HEK293 (cell line): ENCODE results near the gene NKPD1.
A peak's percentile ranks its signal among the peaks of the same experiment; 100 is the strongest.

ENCODE experiments used
- CTCF ChIA-PET: fragments of 350-600 bp; formaldehyde crosslinking; extraction: SDS; loops from one replicate; lab custom pipeline; 2021; ENCODE audit warnings: antibody characterized with exemption; lab: Yijun Ruan, JAX
- POLR2A ChIA-PET: fragments of 300-600 bp; formaldehyde crosslinking; extraction: SDS; loops from one replicate; lab custom pipeline; 2020; ENCODE audit warnings: antibody characterized with exemption, inconsistent platforms; lab: Yijun Ruan, JAX
- H3K27ac ChIP-seq: fragments of 200-500 bp; sonication (Bioruptor generic); 2 replicates; pipeline ENCODE4 v1.5.1; 2014; ENCODE audit warnings: low read depth, low read length, control low read depth, inconsistent platforms; ENCODE audit errors: extremely low read depth
- H3K36me3 ChIP-seq, 2 experiments: fragments of 200-500 bp in 1 of 2; sonication (Bioruptor generic) in 1 of 2; 1 replicate in 1 of 2; 2 replicates in 1 of 2; pipeline ENCODE4 v1.5.1; 2014 to 2017; ENCODE audit warnings: inconsistent platforms in 2 of 2, low read length in 2 of 2; ENCODE audit not compliant: control insufficient read depth in 2 of 2, insufficient read depth in 1 of 2
- H3K4me1 ChIP-seq: fragments of 200-500 bp; sonication (Bioruptor generic); 2 replicates; pipeline ENCODE4 v1.5.1; 2014; ENCODE audit warnings: mild to moderate bottlenecking, low read length, inconsistent platforms; ENCODE audit not compliant: control insufficient read depth, insufficient read depth
- H3K4me3 ChIP-seq: 2 replicates; pipeline ENCODE4 v1.5.1; 2011; ENCODE audit warnings: low read depth, mild to moderate bottlenecking, control low read depth, low read length, moderate library complexity
- H3K9me3 ChIP-seq: fragments of 200-500 bp; sonication (Bioruptor generic); 2 replicates; pipeline ENCODE4 v1.5.1; 2014; ENCODE audit warnings: low read depth, low read length, inconsistent platforms; ENCODE audit not compliant: control insufficient read depth, insufficient read depth
- HOXD13 ChIP-seq: sonication (generic); formaldehyde crosslinking; IDR thresholded peaks from 2 replicates; pipeline ENCODE4 v1.8.0; 2022; ENCODE audit warnings: missing genetic modification reagents, borderline replicate concordance
- KLF16 ChIP-seq: fragments of 450-650 bp; formaldehyde crosslinking; IDR thresholded peaks from 2 replicates; pipeline ENCODE4 v1.5.1; 2017; ENCODE audit warnings: missing biosample characterization, missing genetic modification characterization
- MEIS1 ChIP-seq: sonication (generic); formaldehyde crosslinking; IDR thresholded peaks from 2 replicates; pipeline ENCODE4 v1.8.1; 2022; ENCODE audit warnings: missing genetic modification reagents, mild to moderate bottlenecking, borderline replicate concordance
- OVOL3 ChIP-seq: fragments of 450-650 bp; formaldehyde crosslinking; IDR thresholded peaks from 2 replicates; pipeline ENCODE4 v1.5.1; 2016; ENCODE audit warnings: missing biosample characterization, missing genetic modification characterization
- RBAK ChIP-seq: fragments of 450-650 bp; formaldehyde crosslinking; IDR thresholded peaks from 2 replicates; pipeline ENCODE4 v1.5.1; 2016; ENCODE audit warnings: missing biosample characterization, missing genetic modification characterization
- ZBTB17 ChIP-seq: fragments of 450-650 bp; formaldehyde crosslinking; IDR thresholded peaks from 2 replicates; pipeline ENCODE4 v1.5.1; 2016; ENCODE audit warnings: missing biosample characterization, missing genetic modification characterization
- ZBTB21 ChIP-seq: fragments of 450-650 bp; formaldehyde crosslinking; IDR thresholded peaks from 2 replicates; pipeline ENCODE4 v1.5.1; 2017; ENCODE audit warnings: missing biosample characterization, missing genetic modification characterization
- ZBTB48 ChIP-seq: fragments of 450-650 bp; formaldehyde crosslinking; IDR thresholded peaks from 2 replicates; pipeline ENCODE4 v1.5.1; 2016; ENCODE audit warnings: missing biosample characterization, missing genetic modification characterization
- ZEB2 ChIP-seq: fragments of 450-650 bp; formaldehyde crosslinking; IDR thresholded peaks from 2 replicates; pipeline ENCODE4 v1.5.1; 2016; ENCODE audit warnings: missing biosample characterization, missing genetic modification characterization
- ZFP37 ChIP-seq: fragments of 450-650 bp; formaldehyde crosslinking; IDR thresholded peaks from 2 replicates; pipeline ENCODE4 v1.5.1; 2016; ENCODE audit warnings: missing biosample characterization, missing genetic modification characterization
- ZIC2 ChIP-seq: fragments of 450-650 bp; formaldehyde crosslinking; IDR thresholded peaks from 2 replicates; pipeline ENCODE4 v1.5.1; 2016; ENCODE audit warnings: missing biosample characterization, missing genetic modification characterization
- ZNF341 ChIP-seq: fragments of 450-650 bp; formaldehyde crosslinking; IDR thresholded peaks from 2 replicates; pipeline ENCODE4; 2016; ENCODE audit warnings: low read depth, missing biosample characterization, missing genetic modification characterization
- ZNF433 ChIP-seq: fragments of 450-650 bp; formaldehyde crosslinking; IDR thresholded peaks from 2 replicates; pipeline ENCODE4 v1.5.1; 2016; ENCODE audit warnings: missing biosample characterization, missing genetic modification characterization, low read depth
- ZNF473 ChIP-seq: fragments of 450-650 bp; formaldehyde crosslinking; IDR thresholded peaks from 2 replicates; pipeline ENCODE4 v1.5.1; 2017; ENCODE audit warnings: missing biosample characterization, missing genetic modification characterization
- ZNF585B ChIP-seq: fragments of 450-650 bp; formaldehyde crosslinking; IDR thresholded peaks from 2 replicates; pipeline ENCODE4 v1.5.1; 2016; ENCODE audit warnings: missing biosample characterization, missing genetic modification characterization
- ZNF654 ChIP-seq: fragments of 450-650 bp; formaldehyde crosslinking; IDR thresholded peaks from 2 replicates; pipeline ENCODE4 v1.5.1; 2016; ENCODE audit warnings: low read depth, missing biosample characterization, missing genetic modification characterization
- ZNF660 ChIP-seq: fragments of 450-650 bp; IDR thresholded peaks from 2 replicates; pipeline ENCODE4 v1.5.1; 2018; ENCODE audit warnings: missing biosample characterization, mild to moderate bottlenecking, missing genetic modification characterization
- TF ChIP-seq, protein P1 (sequence below): fragments of 450-650 bp; formaldehyde crosslinking; IDR thresholded peaks from 2 replicates; pipeline ENCODE4 v1.5.1; 2016; ENCODE audit warnings: missing biosample characterization, missing genetic modification characterization
- TF ChIP-seq, protein P2 (sequence below): fragments of 450-650 bp; formaldehyde crosslinking; IDR thresholded peaks from 2 replicates; pipeline ENCODE4 v1.5.1; 2016; ENCODE audit warnings: missing biosample characterization, missing genetic modification characterization
- TF ChIP-seq, protein P3 (sequence below): fragments of 450-650 bp; formaldehyde crosslinking; IDR thresholded peaks from 2 replicates; pipeline ENCODE4 v1.5.1; 2017; ENCODE audit warnings: missing biosample characterization, missing genetic modification characterization
- TF ChIP-seq, protein P4 (sequence below): fragments of 450-650 bp; IDR thresholded peaks from 2 replicates; pipeline ENCODE4 v1.5.1; 2018; ENCODE audit warnings: missing biosample characterization, missing genetic modification characterization
- TF ChIP-seq, protein P5 (sequence below): fragments of 450-650 bp; formaldehyde crosslinking; conservative IDR thresholded peaks from 2 replicates; pipeline ENCODE4 v1.5.1; 2016; ENCODE audit warnings: low read depth, missing biosample characterization, missing genetic modification characterization
- TF ChIP-seq, protein P6 (sequence below): fragments of 450-650 bp; formaldehyde crosslinking; IDR thresholded peaks from 2 replicates; pipeline ENCODE4 v1.5.1; 2016; ENCODE audit warnings: missing biosample characterization, missing genetic modification characterization

NKPD1 gene

DNA sequence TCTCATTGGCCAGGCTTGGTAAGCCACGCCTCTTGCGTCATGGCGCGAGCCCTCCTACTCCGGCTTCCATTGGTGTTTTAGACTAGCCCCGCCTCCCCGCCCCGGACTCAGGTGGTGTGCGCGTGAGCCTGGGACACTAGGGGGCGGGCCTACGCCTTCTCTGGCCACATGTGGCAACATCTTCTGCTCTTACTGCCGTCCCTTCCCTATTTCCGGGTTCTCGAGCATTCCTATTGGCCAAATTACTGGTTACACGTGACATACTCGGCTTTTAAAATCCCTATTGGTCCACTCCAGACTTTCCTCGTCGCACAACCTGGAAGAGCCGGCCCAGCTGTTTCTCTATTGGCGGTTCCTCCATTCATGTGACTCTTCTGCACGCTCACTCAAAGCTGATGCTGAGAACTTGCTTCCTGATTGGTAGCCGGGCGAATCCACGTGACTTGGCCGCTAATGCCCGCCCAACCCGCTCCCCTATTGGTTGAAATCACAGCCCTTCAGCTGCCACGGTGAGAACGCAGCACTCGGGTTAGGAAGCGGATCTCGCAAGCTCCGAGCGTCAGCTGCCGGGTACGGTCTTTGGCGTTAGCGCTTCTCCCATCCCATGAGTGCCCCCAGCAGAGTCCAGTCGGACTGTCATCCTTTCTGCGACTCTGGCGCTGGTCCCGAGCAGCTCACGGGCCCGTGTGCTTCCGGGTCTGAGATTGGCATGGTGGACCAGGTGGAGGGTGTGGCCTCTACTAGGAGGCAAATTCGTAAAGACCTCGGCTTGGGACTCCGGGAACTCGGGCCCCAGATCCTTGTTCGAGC, 17.7 kb upstream of the NKPD1 start, which contains the start of gene BLOC1S3 (continued):
- TF ChIP-seq, protein P1, sequence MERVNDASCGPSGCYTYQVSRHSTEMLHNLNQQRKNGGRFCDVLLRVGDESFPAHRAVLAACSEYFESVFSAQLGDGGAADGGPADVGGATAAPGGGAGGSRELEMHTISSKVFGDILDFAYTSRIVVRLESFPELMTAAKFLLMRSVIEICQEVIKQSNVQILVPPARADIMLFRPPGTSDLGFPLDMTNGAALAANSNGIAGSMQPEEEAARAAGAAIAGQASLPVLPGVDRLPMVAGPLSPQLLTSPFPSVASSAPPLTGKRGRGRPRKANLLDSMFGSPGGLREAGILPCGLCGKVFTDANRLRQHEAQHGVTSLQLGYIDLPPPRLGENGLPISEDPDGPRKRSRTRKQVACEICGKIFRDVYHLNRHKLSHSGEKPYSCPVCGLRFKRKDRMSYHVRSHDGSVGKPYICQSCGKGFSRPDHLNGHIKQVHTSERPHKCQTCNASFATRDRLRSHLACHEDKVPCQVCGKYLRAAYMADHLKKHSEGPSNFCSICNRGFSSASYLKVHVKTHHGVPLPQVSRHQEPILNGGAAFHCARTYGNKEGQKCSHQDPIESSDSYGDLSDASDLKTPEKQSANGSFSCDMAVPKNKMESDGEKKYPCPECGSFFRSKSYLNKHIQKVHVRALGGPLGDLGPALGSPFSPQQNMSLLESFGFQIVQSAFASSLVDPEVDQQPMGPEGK (tag by site-specific recombination): 0 out of 2 replicates have a peak, but pooled peaks have one; percentile 23
- TF ChIP-seq, protein P2, sequence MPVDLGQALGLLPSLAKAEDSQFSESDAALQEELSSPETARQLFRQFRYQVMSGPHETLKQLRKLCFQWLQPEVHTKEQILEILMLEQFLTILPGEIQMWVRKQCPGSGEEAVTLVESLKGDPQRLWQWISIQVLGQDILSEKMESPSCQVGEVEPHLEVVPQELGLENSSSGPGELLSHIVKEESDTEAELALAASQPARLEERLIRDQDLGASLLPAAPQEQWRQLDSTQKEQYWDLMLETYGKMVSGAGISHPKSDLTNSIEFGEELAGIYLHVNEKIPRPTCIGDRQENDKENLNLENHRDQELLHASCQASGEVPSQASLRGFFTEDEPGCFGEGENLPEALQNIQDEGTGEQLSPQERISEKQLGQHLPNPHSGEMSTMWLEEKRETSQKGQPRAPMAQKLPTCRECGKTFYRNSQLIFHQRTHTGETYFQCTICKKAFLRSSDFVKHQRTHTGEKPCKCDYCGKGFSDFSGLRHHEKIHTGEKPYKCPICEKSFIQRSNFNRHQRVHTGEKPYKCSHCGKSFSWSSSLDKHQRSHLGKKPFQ (tag by site-specific recombination): no peak
- peak; percentile 98 for TF ChIP-seq HOXD13 (CRISPR knock-in tag)
- TF ChIP-seq ZEB2: peak; percentile 29; the same call in 1 of the 2 replicates
- TF ChIP-seq ZNF585B (tag by site-specific recombination): no peak
- no peak for TF ChIP-seq ZBTB48 (tag by site-specific recombination)
- peak; percentile 28 for TF ChIP-seq KLF16 (tag by site-specific recombination)
- TF ChIP-seq ZNF660: peak; percentile 52; the same call in 1 of the 2 replicates
- TF ChIP-seq, protein P3, sequence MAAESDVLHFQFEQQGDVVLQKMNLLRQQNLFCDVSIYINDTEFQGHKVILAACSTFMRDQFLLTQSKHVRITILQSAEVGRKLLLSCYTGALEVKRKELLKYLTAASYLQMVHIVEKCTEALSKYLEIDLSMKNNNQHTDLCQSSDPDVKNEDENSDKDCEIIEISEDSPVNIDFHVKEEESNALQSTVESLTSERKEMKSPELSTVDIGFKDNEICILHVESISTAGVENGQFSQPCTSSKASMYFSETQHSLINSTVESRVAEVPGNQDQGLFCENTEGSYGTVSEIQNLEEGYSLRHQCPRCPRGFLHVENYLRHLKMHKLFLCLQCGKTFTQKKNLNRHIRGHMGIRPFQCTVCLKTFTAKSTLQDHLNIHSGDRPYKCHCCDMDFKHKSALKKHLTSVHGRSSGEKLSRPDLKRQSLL: no peak
- TF ChIP-seq, protein P4, sequence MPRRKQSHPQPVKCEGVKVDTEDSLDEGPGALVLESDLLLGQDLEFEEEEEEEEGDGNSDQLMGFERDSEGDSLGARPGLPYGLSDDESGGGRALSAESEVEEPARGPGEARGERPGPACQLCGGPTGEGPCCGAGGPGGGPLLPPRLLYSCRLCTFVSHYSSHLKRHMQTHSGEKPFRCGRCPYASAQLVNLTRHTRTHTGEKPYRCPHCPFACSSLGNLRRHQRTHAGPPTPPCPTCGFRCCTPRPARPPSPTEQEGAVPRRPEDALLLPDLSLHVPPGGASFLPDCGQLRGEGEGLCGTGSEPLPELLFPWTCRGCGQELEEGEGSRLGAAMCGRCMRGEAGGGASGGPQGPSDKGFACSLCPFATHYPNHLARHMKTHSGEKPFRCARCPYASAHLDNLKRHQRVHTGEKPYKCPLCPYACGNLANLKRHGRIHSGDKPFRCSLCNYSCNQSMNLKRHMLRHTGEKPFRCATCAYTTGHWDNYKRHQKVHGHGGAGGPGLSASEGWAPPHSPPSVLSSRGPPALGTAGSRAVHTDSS (tag by site-specific recombination): no peak
- TF ChIP-seq ZNF341 (tag by site-specific recombination): peak; percentile 99
- no peak for TF ChIP-seq MEIS1 (CRISPR knock-in tag)
- TF ChIP-seq ZIC2 (tag by site-specific recombination): no peak
- no peak for TF ChIP-seq OVOL3 (tag by site-specific recombination)
- TF ChIP-seq, all 188 proteins: peak for 24

DNA sequence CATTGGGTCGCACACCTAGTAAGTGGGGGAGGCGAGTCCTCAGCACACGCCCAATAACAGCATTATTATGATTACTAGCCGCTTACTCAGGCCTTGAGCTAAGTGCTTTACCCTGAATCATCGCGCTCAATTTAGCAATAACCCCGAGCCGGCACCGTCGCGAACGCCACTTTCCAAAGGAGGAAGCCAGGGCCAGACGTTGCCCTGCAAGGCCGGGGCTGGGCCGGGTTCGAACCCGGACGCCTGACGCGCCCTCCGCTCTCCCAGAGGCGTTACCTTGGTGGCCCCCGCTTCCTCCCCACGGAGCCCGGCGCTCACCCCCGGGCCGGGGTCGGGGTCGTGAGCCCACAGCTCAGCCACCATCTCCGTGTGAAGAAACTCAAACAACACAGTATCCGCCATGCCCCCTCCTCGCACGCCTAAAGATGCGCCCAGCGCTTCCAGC, 17.1 kb upstream of the NKPD1 start, which contains the start of gene TRAPPC6A:
Gene TRAPPC6A (minus strand): TSS at position 421 of the 445 bp plus-strand sequence. CDS start 19 bp downstream, at position 402.
- ChIA-PET POLR2A (interaction anchor here (0.5 to 4.2 kb wide), 19 partner anchors 9 to 1088 kb away, joined by 3 to 54 read pairs (median 5); partner anchors contain the start of genes CLASRP, CLPTM1, ERCC2 and GEMIN7), CTCF (interaction anchor here (0.6 to 2.8 kb wide), 10 partner anchors 10 to 277 kb away, joined by 3 to 16 read pairs (median 4); no protein-coding TSS in a partner anchor)
- peak within 1 kb of the TSS; percentile 83 for H3K4me3 ChIP-seq
- peaks cover 8% of the 10 kb centered on the region for H3K4me1 ChIP-seq
- H3K9me3 ChIP-seq: no peaks in the 10 kb centered on the region
- H3K27ac ChIP-seq: peak within 1 kb of the TSS; percentile 85
- H3K36me3 ChIP-seq: peaks cover 8 to 9% of the 10 kb centered on the region in 2 experiments
- TF ChIP-seq ZBTB21 (tag by site-specific recombination) (0 out of 2 replicates have a peak, but pooled peaks have one; percentile 41), ZNF473 (tag by site-specific recombination) (no peak), ZBTB17 (peak; percentile 60), ZNF433 (tag by site-specific recombination) (no peak), ZFP37 (peak; percentile 91), ZNF654 (tag by site-specific recombination) (no peak), RBAK (tag by site-specific recombination) (no peak)
- TF ChIP-seq, protein P5, sequence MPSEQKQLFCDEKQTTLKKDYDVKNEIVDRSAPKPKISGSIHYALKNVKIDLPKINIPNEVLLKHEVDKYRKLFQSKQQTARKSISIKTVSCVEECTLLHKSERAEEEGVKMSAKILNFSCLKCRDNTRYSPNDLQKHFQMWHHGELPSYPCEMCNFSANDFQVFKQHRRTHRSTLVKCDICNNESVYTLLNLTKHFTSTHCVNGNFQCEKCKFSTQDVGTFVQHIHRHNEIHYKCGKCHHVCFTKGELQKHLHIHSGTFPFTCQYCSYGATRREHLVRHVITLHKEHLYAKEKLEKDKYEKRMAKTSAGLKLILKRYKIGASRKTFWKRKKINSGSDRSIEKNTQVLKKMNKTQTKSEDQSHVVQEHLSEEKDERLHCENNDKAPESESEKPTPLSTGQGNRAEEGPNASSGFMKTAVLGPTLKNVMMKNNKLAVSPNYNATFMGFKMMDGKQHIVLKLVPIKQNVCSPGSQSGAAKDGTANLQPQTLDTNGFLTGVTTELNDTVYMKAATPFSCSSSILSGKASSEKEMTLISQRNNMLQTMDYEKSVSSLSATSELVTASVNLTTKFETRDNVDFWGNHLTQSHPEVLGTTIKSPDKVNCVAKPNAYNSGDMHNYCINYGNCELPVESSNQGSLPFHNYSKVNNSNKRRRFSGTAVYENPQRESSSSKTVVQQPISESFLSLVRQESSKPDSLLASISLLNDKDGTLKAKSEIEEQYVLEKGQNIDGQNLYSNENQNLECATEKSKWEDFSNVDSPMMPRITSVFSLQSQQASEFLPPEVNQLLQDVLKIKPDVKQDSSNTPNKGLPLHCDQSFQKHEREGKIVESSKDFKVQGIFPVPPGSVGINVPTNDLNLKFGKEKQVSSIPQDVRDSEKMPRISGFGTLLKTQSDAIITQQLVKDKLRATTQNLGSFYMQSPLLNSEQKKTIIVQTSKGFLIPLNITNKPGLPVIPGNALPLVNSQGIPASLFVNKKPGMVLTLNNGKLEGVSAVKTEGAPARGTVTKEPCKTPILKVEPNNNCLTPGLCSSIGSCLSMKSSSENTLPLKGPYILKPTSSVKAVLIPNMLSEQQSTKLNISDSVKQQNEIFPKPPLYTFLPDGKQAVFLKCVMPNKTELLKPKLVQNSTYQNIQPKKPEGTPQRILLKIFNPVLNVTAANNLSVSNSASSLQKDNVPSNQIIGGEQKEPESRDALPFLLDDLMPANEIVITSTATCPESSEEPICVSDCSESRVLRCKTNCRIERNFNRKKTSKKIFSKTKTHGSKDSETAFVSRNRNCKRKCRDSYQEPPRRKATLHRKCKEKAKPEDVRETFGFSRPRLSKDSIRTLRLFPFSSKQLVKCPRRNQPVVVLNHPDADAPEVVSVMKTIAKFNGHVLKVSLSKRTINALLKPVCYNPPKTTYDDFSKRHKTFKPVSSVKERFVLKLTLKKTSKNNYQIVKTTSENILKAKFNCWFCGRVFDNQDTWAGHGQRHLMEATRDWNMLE (tag by site-specific recombination): no peak
- TF ChIP-seq, protein P6, sequence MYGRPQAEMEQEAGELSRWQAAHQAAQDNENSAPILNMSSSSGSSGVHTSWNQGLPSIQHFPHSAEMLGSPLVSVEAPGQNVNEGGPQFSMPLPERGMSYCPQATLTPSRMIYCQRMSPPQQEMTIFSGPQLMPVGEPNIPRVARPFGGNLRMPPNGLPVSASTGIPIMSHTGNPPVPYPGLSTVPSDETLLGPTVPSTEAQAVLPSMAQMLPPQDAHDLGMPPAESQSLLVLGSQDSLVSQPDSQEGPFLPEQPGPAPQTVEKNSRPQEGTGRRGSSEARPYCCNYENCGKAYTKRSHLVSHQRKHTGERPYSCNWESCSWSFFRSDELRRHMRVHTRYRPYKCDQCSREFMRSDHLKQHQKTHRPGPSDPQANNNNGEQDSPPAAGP (tag by site-specific recombination): 0 out of 2 replicates have a peak, but pooled peaks have one; percentile 32
